ENCODE measurements around the gene CCNA2.

Gene CCNA2

DNA sequence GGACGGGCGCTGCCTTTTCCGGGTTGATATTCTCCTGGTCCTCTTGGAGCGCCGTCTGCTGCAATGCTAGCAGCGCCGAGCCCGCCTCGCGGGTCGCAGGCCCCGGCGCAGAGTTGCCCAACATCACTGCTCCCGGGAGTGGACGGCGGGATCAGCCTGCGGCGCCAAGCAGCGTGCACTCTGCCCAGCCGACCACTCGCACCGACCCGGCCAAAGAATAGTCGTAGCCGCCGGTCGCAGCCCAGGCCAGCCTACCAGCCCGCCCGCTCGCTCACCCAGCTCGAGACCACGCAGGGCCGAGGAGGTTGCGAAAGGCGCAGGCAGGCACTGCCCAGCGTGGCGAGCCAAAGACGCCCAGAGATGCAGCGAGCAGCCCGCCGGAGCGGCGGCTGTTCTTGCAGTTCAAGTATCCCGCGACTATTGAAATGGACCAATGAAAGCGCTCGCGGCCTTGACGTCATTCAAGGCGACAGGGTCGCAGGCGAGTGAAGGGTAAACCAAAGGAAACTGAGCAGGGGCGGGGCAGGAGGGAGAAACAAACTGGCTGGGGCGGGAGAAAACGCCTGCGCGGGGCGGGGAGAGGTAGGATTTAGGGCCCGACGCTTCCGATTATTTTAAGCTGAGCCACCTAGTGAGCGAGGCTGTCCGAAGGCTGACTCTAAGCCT, at the start of gene CCNA2:
Gene CCNA2 (minus strand): TSS at position 379 of the 666 bp plus-strand sequence. CDS start 255 bp downstream, at position 124.
- peak; percentile 78 to 90 (median 87) for DNase-seq (ENCODE audit: low read depth in 3 of 3, low spot score in 1 of 3)

DNA sequence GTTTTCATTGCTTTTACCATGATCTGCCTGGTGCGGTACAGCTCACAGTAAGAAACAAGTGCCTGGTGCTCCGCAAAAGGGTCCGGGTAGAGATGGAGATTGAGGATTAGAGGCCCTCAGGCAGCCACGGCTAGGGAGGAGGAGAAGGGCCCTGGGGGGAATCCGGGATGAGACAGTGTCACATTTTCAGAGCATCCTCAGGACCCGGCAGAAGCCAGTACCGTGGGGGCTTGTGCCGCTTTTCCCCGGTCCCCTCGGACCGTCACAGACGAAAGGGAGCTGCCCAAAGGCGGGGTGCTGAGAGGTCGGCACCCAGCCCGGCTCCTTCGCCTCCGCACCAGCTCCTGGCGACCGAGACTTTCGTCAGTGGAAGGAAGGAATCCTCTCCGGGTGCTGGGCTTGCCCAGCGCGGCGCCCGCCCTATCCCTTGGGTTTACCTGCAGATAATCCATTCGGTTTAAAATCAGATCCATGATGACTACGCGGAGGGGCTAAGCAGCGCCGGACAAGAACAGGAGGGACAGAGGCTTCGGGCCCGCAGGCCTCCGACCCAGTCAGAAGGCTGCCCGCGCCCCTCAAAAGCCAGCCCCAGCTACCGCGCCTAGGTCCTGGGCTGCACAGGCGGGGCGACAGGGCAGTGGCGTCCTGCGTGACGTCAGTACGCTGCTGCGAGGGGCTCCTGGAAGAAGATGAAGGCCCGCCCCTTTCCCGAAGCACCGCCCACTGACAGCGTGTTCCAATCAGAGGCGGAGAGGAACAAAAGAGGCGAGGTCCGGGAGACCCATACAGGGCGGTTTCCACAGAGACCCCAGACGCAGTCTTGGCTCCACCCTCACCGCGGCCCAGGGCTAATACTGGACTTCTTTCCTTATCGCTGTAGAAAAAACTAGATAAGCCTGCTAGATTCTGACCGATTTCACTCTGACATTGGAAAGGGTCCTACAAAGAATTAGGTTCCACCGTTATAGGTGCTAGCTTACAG, 46.4 kb upstream of the CCNA2 start, which contains the start of gene BBS7:
Gene BBS7 (minus strand): TSS at position 634 of the 982 bp plus-strand sequence. CDS start 161 bp downstream, at position 473.
- peak; percentile 84 to 92 (median 87) for DNase-seq (ENCODE audit: low read depth in 3 of 3, low spot score in 1 of 3)

DNA sequence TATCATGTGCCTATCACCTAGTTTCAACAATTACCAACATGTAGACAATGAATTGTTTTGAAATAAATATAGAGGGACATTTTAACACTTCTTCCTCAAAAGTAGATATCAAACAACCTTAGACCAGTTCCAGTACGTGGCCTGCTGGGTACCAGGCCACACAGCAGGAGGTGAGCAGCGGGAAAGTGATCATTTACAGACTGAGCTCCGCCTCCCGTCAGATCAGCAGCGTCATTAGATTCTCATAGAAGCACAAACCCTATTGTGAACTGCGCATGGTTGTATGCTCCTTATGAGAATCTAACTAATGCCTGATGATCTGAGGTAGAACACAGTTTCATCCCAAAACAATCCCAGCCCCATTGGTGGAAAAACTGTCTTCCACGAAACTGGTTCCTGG, 40.1 kb upstream of the CCNA2 start:
- no peak for DNase-seq (ENCODE audit: low read depth in 3 of 3, low spot score in 1 of 3)

DNA sequence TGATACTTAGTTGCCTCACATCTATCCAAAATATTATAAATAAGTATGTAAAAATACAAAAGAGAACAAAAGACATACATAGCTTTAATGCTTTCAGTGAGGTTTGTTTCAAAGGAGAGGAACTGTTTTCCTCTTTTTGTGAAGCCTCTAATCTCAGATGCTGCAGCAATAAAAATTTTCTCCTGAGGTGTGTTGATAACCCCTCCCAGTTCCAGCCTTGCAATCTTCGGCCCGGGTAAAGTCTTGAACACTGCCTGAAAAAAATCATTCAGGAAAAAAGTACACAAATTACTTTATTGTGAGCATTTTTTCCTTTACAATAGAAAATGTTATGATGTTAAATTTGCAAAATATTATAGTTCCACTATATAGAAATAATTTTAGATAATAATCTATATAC, 37.7 kb upstream of the CCNA2 start:
- no peak for DNase-seq (ENCODE audit: low read depth in 3 of 3, low spot score in 1 of 3)

DNA sequence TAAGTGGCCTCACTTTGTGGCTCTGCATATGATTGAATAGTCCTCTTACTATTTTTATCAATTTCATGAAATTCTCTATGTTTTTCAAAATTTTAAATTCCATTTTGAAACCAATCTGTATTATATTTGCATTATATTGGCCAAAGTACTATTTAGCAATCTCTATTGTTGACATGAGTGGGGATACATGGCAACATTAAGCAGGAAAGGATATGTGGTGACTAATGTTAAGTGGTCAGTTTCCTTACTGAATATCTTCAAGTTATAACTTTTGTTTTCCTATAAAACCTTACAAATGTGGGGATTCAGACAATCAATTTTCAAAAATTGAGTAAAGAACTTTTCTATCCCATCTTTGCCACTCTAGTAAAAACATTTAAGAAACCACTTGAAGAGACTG, 36.4 kb upstream of the CCNA2 start:
- no peak for DNase-seq (ENCODE audit: low read depth in 3 of 3, low spot score in 1 of 3)

DNA sequence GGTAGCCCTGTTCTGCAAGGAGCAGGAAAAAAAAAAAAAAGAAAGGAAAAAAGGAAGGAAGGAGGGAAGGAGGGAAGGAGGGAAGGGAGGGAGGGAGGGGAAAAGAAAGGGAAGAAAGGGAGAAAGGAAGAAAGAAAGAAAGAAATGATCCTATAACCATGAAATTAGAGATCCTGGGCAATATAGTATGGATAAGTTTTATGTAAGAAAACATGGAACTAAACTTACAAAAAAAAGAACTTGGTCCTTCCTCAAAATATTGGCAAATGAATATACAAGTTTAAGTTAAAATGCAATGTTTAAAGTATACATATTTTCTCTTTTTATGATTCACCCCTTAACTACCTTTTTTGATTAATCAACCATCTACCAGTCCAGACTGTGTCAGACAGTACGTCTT, 27.7 kb upstream of the CCNA2 start:
- no peak for DNase-seq (ENCODE audit: low read depth in 3 of 3, low spot score in 1 of 3)

DNA sequence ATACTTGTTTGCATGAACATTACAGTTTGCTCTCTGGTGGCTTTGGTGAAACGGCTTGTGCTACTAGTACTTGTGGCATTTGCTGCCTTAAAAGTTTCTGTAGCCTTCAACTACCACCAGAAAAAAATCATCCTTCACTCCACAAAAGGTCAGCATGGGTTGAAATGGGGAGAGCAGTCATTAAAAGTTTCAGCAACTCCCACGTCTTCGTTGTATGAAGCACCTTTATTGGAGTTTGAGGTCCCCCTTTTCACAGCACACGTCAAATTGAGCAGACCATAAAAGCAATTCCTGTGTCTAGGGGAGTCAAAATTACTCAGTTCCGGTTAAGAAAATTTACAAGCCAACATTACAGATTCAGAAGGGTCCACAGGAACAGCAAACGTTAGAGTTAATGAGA, 23.0 kb upstream of the CCNA2 start:
- DNase-seq (ENCODE audit: low read depth in 3 of 3, low spot score in 1 of 3) = no peak

DNA sequence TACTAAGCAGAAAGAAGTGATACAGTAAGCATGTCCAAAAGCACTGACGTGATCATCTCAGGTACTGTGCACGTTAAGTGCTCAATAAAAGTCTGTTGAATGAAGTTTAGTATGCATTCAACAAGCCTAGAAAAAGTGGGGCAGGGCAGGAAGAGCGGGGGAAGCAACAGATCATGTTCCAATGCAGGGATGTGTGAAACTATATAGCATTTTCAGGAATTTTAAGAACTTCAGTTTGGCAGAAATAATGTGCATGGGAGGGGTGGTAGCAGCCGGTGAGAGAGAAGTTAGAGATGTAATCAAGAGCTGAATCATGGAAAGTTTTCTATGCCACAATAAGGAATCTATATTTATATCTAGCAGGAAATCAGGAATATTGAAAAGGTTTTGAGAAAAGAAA, 19.2 kb upstream of the CCNA2 start:
- no peak for DNase-seq (ENCODE audit: low read depth in 3 of 3, low spot score in 1 of 3)

DNA sequence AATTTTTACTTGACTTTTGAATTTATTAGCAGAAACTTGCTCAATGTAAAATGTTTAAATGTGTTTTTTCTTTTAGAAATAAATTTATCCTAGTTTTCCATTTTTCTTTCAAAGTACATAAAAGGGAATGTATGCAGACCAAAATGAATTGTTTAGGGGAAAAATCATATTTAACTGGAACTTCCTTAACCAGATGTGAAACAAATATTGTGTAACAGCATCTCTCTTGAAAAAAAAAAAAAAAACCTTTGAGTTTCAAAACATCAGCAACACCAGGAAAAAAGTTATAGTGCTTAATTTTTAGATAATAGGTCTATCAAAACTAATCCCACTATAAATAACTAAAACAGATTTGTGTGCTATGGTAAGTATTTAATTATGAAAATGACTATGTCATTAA, 14.5 kb upstream of the CCNA2 start:
- DNase-seq (ENCODE audit: low read depth in 3 of 3, low spot score in 1 of 3) = no peak

DNA sequence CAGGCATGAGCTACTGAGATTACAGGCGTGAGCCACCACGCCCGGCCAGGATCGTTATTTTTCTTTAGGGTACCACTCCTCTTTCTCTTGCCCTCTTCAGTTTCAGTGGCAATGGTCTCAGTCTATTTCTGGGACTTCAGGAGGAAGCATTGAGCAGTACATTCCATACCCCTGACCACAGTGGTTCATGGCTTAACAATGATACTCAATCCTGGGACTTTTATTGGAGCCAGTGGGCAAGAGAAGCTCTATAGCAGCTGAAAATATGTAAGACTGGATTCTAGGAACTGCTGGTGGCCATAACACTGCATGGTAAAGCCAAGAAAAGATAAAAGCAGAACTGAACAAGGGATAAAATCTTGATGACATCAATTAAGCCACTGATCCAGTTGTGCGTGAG, 5.8 kb upstream of the CCNA2 start:
- DNase-seq (ENCODE audit: low read depth in 3 of 3, low spot score in 1 of 3) = no peak

DNA sequence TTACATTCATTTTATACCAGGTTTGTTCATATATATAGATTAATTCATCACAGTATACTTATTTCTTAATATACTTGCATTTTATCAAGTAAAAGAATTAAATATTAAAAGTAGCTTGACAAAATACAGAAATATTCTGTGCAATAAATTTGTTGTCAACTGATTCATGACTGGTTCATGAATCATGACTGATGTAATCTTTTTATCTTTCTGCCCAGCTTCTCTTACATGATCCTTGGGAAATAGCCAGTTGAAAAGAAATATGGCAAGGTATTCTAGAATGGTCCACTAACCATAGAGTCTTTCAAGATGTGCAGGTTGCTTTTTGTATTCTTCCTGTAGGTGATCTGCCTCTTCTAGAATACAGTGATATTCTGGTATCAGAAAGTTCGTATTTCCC, 4.2 kb upstream of the CCNA2 start:
- DNase-seq (ENCODE audit: low read depth in 3 of 3, low spot score in 1 of 3) = no peak

DNA sequence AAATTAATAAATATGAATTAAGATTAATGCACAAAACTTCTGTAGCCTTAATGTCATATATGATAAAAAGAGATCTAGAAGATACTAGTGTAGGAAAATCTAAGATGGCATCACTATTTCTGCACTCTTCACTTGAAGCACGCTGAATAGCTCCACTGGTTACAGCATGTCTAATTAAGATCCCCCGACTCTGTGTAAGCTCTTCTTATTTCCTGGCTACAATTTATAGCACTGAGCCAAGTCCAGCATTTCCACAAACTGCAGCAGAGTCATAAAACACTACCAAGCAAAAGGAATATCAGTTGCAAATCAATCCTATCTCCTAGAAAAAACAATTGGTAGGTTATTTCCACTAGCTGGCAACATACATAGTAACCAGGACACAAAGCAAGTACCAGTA, 1.3 kb upstream of the CCNA2 start:
- no peak for DNase-seq (ENCODE audit: low read depth in 3 of 3, low spot score in 1 of 3)

DNA sequence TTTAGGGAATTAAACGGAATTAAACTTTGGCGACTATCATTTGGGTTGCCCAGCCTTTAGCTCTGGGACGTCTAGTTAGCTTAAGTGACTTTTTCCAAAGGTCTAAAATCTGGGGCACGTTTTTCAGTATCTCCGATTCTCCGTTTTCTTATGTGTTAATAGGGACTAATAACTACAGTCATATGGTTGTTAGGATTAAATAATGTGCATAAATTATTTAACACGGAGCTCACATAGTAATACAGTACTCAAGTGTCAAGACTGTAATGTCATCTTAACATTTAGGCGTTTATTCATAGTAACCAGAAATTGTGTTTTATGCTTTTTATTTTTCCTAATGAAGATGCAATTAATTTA, 466 bp upstream of the CCNA2 start:
- DNase-seq (ENCODE audit: low read depth in 3 of 3, low spot score in 1 of 3) = no peak

DNA sequence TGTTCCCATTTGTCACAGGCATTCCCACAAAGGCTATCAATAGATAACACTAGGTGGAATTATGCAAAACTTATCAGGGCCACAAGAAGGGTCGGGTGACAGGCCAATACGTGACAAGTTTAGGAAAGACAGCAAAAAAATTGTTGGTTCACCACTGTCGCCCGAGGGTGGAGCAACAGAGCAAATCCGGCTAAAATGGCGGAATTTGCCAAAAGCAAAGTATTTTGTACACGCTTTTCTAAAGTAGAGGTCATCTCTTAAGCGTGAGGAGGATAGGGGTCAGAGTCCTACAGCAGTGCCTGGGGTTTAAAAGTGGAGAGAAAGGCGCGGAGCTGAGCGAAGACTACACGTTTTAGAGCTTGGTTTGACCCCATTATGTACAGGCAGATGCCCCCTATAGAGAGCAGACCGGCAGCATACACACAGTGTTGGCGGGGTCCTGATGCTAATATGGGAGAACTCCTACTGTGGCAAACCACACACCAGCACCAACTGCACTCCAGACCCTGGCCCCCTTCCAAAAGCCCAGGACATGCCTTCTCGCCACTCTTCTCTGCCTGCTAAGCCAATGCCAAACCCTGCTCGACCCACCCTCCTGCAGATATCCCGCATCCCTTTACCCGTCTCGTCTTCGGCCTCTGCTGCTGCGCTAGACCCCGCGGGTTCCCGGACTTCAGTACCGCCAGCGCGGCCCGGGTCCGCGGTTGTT, 733 bp downstream of the CCNA2 start:
- DNase-seq (ENCODE audit: low read depth in 3 of 3, low spot score in 1 of 3) = no peak

DNA sequence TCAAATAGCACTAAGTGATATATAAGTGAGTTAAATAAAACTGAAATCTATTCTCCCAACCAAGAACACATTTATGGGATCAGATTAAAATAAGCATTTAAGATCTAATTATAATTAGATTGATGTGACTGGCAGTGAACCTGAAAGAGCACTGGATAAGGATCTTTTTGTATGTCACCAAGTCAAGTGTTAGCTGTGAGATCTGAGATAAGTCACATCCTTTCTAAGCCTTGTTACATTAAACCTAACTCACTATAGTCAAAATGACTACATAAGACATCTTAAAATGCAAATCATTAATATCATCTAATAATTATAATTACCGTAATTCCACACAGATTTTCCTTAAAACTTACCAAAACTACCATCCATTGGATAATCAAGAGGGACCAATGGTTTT, 1.6 kb downstream of the CCNA2 start:
- no peak for DNase-seq (ENCODE audit: low read depth in 3 of 3, low spot score in 1 of 3)

DNA sequence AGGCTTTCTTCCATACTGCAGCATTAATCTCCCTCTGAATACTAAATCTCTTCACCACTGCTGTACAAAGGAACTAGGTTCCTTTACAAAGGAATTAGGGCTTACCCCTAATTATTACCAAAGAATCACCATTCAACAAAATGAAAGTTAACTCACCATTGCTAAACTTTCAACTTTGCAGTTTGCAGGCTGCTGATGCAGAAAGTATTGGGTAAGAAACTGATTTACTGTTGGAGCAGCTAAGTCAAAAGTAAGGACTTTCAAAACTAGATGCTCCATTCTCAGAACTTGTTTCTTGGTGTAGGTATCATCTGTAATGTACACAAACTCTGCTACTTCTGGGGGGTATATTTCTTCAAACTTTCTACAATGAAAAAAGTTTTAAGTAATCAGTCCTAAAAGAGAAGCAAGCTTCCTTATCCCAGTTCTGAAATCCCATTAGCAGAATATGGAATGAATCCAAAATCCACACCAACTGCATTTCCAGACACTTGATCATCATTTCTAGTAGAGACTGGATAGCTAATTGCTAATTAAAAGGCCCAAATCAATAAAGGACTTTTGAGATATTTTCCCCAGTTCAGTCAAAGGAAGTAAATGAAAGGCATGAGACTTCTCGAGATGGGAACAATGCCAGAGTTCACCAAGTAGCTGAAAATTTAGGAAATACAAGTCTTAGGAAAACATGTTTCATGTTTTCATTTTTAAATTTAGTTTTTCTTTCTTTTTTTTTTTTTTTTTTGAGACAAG, 4.3 kb downstream of the CCNA2 start:
- DNase-seq (ENCODE audit: low read depth in 3 of 3, low spot score in 1 of 3) = no peak

DNA sequence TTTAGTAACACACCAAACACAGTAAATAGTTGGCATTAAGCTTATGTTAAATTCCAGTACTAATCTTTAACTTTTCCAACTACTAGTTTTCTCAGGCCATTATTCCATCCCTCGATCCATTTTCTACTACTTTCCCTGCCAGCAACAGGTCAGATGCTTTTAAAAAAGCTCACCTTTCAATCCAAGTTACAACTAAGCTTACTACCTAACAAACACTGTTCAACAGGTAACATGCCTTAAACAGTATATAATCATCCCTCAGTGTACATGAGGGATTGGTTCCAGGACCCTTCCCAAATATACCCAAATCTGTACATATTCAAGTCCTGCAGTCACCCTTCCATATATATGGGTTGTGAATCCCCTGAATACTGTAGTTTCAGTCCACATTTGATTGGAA, 5.5 kb downstream of the CCNA2 start:
- no peak for DNase-seq (ENCODE audit: low read depth in 3 of 3, low spot score in 1 of 3)

DNA sequence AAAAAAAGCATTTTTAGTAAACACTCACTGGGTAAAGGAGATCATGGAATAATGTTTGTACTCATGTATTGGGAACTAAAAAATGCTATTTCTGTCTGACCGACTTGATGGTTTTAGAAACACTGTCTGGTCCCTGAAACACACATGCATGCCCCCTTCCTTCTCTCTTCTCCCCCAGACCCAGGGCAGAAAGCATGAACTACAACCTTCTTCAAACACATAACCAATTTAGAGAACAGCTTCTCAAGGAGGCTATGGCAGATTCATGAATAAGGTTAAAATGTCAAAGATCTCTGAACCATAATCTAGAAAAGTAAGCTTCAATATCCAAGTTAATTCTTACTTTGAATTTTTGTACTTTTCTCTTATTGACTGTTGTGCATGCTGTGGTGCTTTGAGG, 6.0 kb downstream of the CCNA2 start:
- no peak for DNase-seq (ENCODE audit: low read depth in 3 of 3, low spot score in 1 of 3)

DNA sequence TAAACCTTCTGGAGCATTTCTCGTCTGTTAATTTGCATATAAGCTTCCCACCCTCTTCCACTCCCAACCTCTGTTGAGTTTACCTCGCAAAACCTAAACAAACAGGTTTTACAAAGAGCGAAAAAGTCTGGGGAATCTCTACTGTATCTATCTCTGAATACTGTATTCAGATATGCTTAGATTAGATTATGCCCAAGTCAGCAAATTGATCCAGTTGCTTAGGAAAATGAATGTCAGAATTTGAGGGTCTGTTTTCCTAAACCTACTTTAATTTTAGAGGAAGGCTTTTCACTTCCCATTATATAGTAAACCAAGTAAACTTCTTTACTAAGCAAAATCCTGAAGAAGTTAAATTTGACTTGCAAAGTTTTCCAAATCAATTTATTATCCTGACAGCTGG, 6.7 kb downstream of the CCNA2 start:
- no peak for DNase-seq (ENCODE audit: low read depth in 3 of 3, low spot score in 1 of 3)

DNA sequence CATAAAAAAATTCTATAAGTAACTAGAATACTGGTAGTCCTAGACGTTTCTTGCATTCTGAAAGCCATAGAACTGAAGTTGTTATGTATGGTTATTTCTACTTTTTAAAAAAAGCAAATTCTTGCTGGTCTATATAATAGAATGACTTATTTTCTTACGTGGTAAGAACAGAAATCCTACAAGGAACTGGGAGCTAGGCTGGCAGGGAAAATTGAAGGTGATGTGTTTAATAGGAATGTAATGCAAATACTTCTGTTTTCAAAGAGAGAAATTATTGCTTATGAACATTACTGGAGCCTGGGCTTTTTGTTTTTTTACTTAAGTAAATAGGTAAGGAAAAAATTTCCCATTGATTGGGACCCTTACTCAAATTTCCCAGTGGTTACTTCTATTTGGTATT, 8.9 kb downstream of the CCNA2 start:
- no peak for DNase-seq (ENCODE audit: low read depth in 3 of 3, low spot score in 1 of 3)

DNA sequence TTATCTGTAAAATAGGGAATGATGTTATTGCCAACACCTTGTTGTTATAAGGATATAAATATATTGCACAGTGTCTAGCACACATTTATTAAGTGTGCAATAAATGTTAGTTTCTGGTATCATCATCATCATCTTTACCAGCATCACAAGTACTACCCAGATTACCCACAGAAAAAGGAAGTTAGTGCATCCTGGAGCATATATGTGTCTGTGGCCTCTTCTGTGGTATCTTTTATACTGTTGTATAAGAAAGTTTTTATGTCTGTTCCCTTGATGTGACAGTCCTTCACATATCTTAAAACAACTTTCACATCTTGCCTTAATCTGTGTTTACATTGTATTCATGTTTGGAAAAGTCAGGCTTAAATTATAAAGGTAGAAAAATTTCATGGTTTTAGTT, 12.6 kb downstream of the CCNA2 start:
- DNase-seq (ENCODE audit: low read depth in 3 of 3, low spot score in 1 of 3) = no peak
